Endothelial cell (in vitro differentiated cells): ENCODE results near the gene CARNS1. TPM values are rescaled to one million over a fixed set of nuclear protein-coding genes. Genes with fewer than 3 reads are reported as not detected.

ENCODE experiments used
- DNase-seq: peaks from one replicate; pipeline ENCODE4 v3.0.0; 2021; ENCODE audit warnings: low spot score
- H3K27ac Mint-ChIP-seq: one replicate; pipeline ENCODE4 v1.8.0; 2021; ENCODE audit warnings: mixed read lengths, inconsistent platforms; ENCODE audit not compliant: unreplicated experiment
- H3K27me3 Mint-ChIP-seq: one replicate; pipeline ENCODE4 v1.8.0; 2021; ENCODE audit warnings: mild to moderate bottlenecking, moderate library complexity, mixed read lengths, inconsistent platforms; ENCODE audit not compliant: unreplicated experiment
- H3K36me3 Mint-ChIP-seq: one replicate; pipeline ENCODE4 v1.8.0; 2021; ENCODE audit warnings: mild to moderate bottlenecking, low read depth, mixed read lengths, inconsistent platforms; ENCODE audit not compliant: unreplicated experiment
- H3K4me1 Mint-ChIP-seq: one replicate; pipeline ENCODE4 v1.8.0; 2021; ENCODE audit warnings: mild to moderate bottlenecking, mixed read lengths, inconsistent platforms; ENCODE audit not compliant: unreplicated experiment
- H3K4me3 Mint-ChIP-seq: one replicate; pipeline ENCODE4 v1.8.0; 2021; ENCODE audit warnings: mild to moderate bottlenecking, mixed read lengths, inconsistent platforms; ENCODE audit not compliant: unreplicated experiment
- H3K9me3 Mint-ChIP-seq: one replicate; pipeline ENCODE4 v1.8.0; 2021; ENCODE audit warnings: mixed read lengths, inconsistent platforms; ENCODE audit not compliant: unreplicated experiment
- CTCF ChIP-seq: fragments of 200-600 bp; sonication (generic); IDR thresholded peaks from one replicate; pipeline ENCODE4 v1.5.0; 2021; ENCODE audit warnings: antibody characterized with exemption; ENCODE audit not compliant: unreplicated experiment
- total RNA-seq: library from RNA; stranded (reverse); fragmentation: NEBNext Ultra II Directional; extraction: Animal tissue kit (Norgen Biotek cat#: 25700); gene quantifications from one replicate; pipeline ENCODE4 v1.2.1, GENCODE V29; 2021; ENCODE audit not compliant: unreplicated experiment

CARNS1 gene
- total RNA-seq, 1 donor from 2014 or later: not detected

- no peaks in the 10 kb centered on the region for H3K9me3 Mint-ChIP-seq
- peaks cover 2% of the 10 kb centered on the region for H3K4me1 Mint-ChIP-seq
- H3K27me3 Mint-ChIP-seq: peaks cover 9% of the 10 kb centered on the region
- no peak within 1 kb of the TSS for H3K4me3 Mint-ChIP-seq
- no peak for DNase-seq
- H3K27ac Mint-ChIP-seq: no peak within 1 kb of the TSS
- no peaks in the 10 kb centered on the region for H3K36me3 Mint-ChIP-seq
- no peak for TF ChIP-seq CTCF
These were observed 36.9 kb downstream of the CARNS1 start, which contains the start of gene GPR152 for GRCh38 chr11:67452141-67452952. GPR152 (minus strand) TSS chr11:67452729; CDS start chr11:67452724, 5 bp downstream.

- no peak for TF ChIP-seq CTCF
- DNase-seq: no peak
- Mint-ChIP-seq H3K9me3 (no peaks in the 10 kb centered on the region), H3K27ac (no peak overlapping the region), H3K4me3 (no peak overlapping the region), H3K36me3 (no peaks in the 10 kb centered on the region), H3K27me3 (peaks cover 12% of the 10 kb centered on the region), H3K4me1 (peaks cover 2% of the 10 kb centered on the region)
These were observed 38.6 kb downstream of the CARNS1 start for GRCh38 chr11:67453816-67454732.

- Mint-ChIP-seq H3K27me3 (peaks cover 12% of the 10 kb centered on the region), H3K36me3 (no peaks in the 10 kb centered on the region), H3K9me3 (no peaks in the 10 kb centered on the region), H3K4me1 (peaks cover 2% of the 10 kb centered on the region), H3K4me3 (peak within 1 kb of the TSS; percentile 62), H3K27ac (no peak within 1 kb of the TSS)
- no peak for DNase-seq
- no peak for TF ChIP-seq CTCF
These were observed 39.6 kb downstream of the CARNS1 start, which contains the start of gene CABP4 for GRCh38 chr11:67455054-67455453. CABP4 (plus strand) TSS chr11:67455354; CDS start chr11:67455424, 70 bp downstream.

- H3K4me3 Mint-ChIP-seq: no peak overlapping the region
These were observed 40.7 kb downstream of the CARNS1 start for GRCh38 chr11:67456068-67456705.

More at GRCh38 chr11:67456068-67456705, 40.7 kb downstream of the CARNS1 start:
- Mint-ChIP-seq H3K36me3 (no peaks in the 10 kb centered on the region), H3K9me3 (no peaks in the 10 kb centered on the region), H3K4me1 (peaks cover 2% of the 10 kb centered on the region), H3K27ac (no peak overlapping the region), H3K27me3 (peaks cover 13% of the 10 kb centered on the region)
- TF ChIP-seq CTCF: no peak
- DNase-seq: no peak
